Mesothelial cell of epicardium (in vitro differentiated cells): ENCODE results near the gene ZNF219. TPM values are rescaled to one million over a fixed set of nuclear protein-coding genes. Genes with fewer than 3 reads are reported as not detected.
A peak's percentile ranks its signal among the peaks of the same experiment; 100 is the strongest.

Source experiments
- DNase-seq, 2 experiments: peaks; one replicate each; pipeline ENCODE4 v3.0.0; 2021; ENCODE audit warnings: low spot score in 2 of 2; ENCODE audit not compliant: unreplicated experiment in 2 of 2
- H3K27ac Mint-ChIP-seq: 2 replicates; pipeline ENCODE4 v1.8.0; 2021; ENCODE audit warnings: mixed read lengths
- H3K27me3 Mint-ChIP-seq: 2 replicates; pipeline ENCODE4 v1.8.0; 2021; ENCODE audit warnings: low read depth, mixed read lengths
- H3K36me3 Mint-ChIP-seq: 2 replicates; pipeline ENCODE4 v1.8.0; 2021; ENCODE audit warnings: mixed read lengths
- H3K4me1 Mint-ChIP-seq: 2 replicates; pipeline ENCODE4 v1.8.0; 2021; ENCODE audit warnings: mixed read lengths
- H3K4me3 Mint-ChIP-seq: 2 replicates; pipeline ENCODE4 v1.8.0; 2021; ENCODE audit warnings: mild to moderate bottlenecking, moderate library complexity, mixed read lengths
- H3K9me3 Mint-ChIP-seq: 2 replicates; pipeline ENCODE4 v1.8.0; 2021; ENCODE audit warnings: mixed read lengths
- CTCF ChIP-seq: fragments of 200-600 bp; sonication (generic); IDR thresholded peaks from one replicate; pipeline ENCODE4 v1.5.0; 2021; ENCODE audit warnings: antibody characterized with exemption; ENCODE audit not compliant: unreplicated experiment
- total RNA-seq: library from RNA; stranded (reverse); gene quantifications from 3 replicates; pipeline ENCODE4 v1.2.1, GENCODE V29; 2021

The ZNF219 gene
- total RNA-seq, 1 donor from 2014 or later = 75.2 TPM

DNA sequence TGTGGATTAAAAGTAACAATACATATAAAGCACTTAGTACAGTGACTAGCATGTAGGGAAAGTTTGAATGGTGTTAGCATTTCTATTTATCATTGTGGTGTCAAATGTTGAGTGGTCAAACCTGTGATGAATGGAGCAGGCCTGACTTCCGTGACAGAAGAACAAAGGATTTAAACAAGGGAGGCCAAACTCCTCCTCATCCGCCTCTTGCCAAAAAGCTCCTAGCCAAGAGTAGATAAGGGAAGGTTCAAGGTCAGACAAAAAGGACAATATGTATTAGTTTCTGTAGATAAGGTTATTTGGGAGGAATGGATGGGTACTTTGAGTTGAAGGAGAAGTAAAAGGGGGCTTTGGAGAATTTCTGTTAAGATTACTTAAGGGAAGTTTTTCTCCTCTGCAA is 49.8 kb downstream of the ZNF219 start:
- H3K27ac Mint-ChIP-seq = no peak overlapping the region
- TF ChIP-seq CTCF = no peak
- H3K9me3 Mint-ChIP-seq = no peaks in the 10 kb centered on the region
- no peak overlapping the region for H3K4me3 Mint-ChIP-seq
- DNase-seq = no peak
- H3K27me3 Mint-ChIP-seq = no peaks in the 10 kb centered on the region
- no peaks in the 10 kb centered on the region for H3K36me3 Mint-ChIP-seq
- peaks cover 12% of the 10 kb centered on the region for H3K4me1 Mint-ChIP-seq

- Mint-ChIP-seq H3K9me3 (no peaks in the 10 kb centered on the region), H3K4me3 (no peak overlapping the region), H3K27me3 (no peaks in the 10 kb centered on the region), H3K27ac (peak overlapping the region; percentile 13), H3K4me1 (peaks cover 23% of the 10 kb centered on the region), H3K36me3 (no peaks in the 10 kb centered on the region)
- no peak for DNase-seq
- TF ChIP-seq CTCF = no peak
Observed at GRCh38 chr14:21047378-21047781, 51.1 kb downstream of the ZNF219 start.

DNA sequence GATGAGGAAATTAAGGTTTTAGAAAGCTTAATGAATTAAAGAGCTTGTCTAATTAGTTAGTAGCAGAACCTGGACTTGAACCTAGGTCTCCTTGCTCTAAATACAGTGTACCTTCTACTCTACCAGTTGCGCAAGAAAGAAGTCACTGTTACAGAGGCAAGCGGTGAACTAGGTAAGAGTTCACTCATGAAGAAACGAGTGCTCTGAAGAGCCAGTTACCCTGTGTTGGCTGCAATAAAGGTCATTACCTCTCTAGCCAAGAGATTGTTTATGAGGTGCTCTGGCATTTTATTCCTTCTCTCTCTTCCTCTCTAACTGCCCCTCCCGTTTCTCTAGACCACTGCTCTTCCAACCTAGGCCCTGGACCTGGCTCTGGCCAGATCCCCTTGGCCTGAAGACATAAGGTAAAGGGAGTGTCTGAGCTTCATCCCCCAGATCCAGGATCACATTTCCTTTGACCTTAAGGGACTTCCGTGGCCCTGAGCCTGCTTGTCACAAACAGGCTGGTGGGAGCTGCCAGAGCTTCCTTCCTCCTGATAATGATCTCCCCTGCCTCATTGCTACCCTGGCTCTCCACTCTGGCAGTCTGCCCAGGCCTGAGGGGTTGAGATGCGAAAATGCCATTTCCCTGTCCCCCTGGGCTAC is 54.4 kb downstream of the ZNF219 start:
- Mint-ChIP-seq H3K4me1 (peaks cover 42% of the 10 kb centered on the region), H3K4me3 (no peak overlapping the region), H3K36me3 (no peaks in the 10 kb centered on the region), H3K27ac (no peak overlapping the region), H3K27me3 (no peaks in the 10 kb centered on the region), H3K9me3 (no peaks in the 10 kb centered on the region)
- no peak for TF ChIP-seq CTCF
- DNase-seq = no peak

GRCh38 chr14:21043387-21043973 is 55.0 kb downstream of the ZNF219 start:
- Mint-ChIP-seq H3K36me3 (no peaks in the 10 kb centered on the region), H3K4me3 (no peak overlapping the region), H3K9me3 (no peaks in the 10 kb centered on the region), H3K27ac (no peak overlapping the region), H3K27me3 (no peaks in the 10 kb centered on the region), H3K4me1 (peaks cover 48% of the 10 kb centered on the region)
- no peak for TF ChIP-seq CTCF
- DNase-seq = no peak

DNA sequence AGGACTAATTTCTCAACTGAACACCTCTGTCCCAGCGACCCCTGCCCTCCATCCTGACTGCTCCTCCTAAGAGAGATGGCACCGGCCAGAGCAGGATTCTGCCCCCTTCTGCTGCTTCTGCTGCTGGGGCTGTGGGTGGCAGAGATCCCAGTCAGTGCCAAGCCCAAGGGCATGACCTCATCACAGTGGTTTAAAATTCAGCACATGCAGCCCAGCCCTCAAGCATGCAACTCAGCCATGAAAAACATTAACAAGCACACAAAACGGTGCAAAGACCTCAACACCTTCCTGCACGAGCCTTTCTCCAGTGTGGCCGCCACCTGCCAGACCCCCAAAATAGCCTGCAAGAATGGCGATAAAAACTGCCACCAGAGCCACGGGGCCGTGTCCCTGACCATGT is 55.5 kb downstream of the ZNF219 start:
- peaks cover 53% of the 10 kb centered on the region for H3K4me1 Mint-ChIP-seq
- no peak overlapping the region for H3K4me3 Mint-ChIP-seq
- no peaks in the 10 kb centered on the region for H3K9me3 Mint-ChIP-seq
- no peaks in the 10 kb centered on the region for H3K36me3 Mint-ChIP-seq
- H3K27me3 Mint-ChIP-seq = no peaks in the 10 kb centered on the region
- no peak for DNase-seq
- no peak for TF ChIP-seq CTCF
- H3K27ac Mint-ChIP-seq = no peak overlapping the region
